Panc1 (cell line): ENCODE results near the gene GRK6. TPM values are rescaled to one million over a fixed set of nuclear protein-coding genes. Genes with fewer than 3 reads are reported as not detected.
A peak's percentile ranks its signal among the peaks of the same experiment; 100 is the strongest.

ENCODE experiments used
- ATAC-seq: fragments of 200-7000 bp; cut with Tn5 transposase; 2 replicates; pipeline ENCODE4 v1.9.1; 2020; ENCODE audit warnings: mild to moderate bottlenecking, moderate library complexity
- BruUV-seq: library from RNA; stranded (reverse); fragments of 400-500 nt; replicated peaks from 2 replicates; lab custom pipeline; 2021; lab: Mats Ljungman, UMichigan
- CTCF ChIA-PET: fragments of 300-600 bp; sonication (Branson Sonifier 250); formaldehyde crosslinking; loops from one replicate; lab custom pipeline; 2022; ENCODE audit warnings: antibody characterized with exemption; lab: Charles Lee
- POLR2A ChIA-PET: fragments of 300-600 bp; sonication (Branson Sonifier 250); formaldehyde crosslinking; loops from one replicate; lab custom pipeline; 2022; ENCODE audit warnings: antibody characterized with exemption; lab: Charles Lee
- DNase-seq: peaks from one replicate; pipeline ENCODE4 v3.0.0-alpha.2; 2010; ENCODE audit warnings: low read depth, low spot score
- H3K27ac ChIP-seq: 2 replicates; pipeline ENCODE4 v1.5.1; 2011; ENCODE audit warnings: mild to moderate bottlenecking, low read length, inconsistent platforms
- H3K27me3 ChIP-seq: fragments of 200-500 bp; sonication (Bioruptor generic); 2 replicates; pipeline ENCODE4 v1.6.0; 2014; ENCODE audit warnings: low read length, inconsistent platforms; ENCODE audit not compliant: control insufficient read depth, insufficient read depth
- H3K36me3 ChIP-seq: fragments of 200-500 bp; sonication (Bioruptor generic); 2 replicates; pipeline ENCODE4 v1.5.1; 2014; ENCODE audit warnings: inconsistent platforms, mild to moderate bottlenecking, low read length, moderate library complexity; ENCODE audit not compliant: control insufficient read depth, insufficient read depth
- H3K4me1 ChIP-seq: 2 replicates; pipeline ENCODE4 v1.5.1; 2011; ENCODE audit warnings: inconsistent platforms, mild to moderate bottlenecking, low read length, moderate library complexity; ENCODE audit not compliant: control insufficient read depth, insufficient read depth
- H3K4me3 ChIP-seq, 2 experiments: 2 replicates each; pipeline ENCODE4 v1.5.1; 2011 to 2012; ENCODE audit warnings: low read depth in 2 of 2, low read length in 2 of 2, mild to moderate bottlenecking in 2 of 2, inconsistent platforms in 1 of 2, moderate library complexity in 1 of 2
- H3K9me3 ChIP-seq: fragments of 200-500 bp; sonication (Bioruptor generic); 2 replicates; pipeline ENCODE4 v1.5.1; 2014; ENCODE audit warnings: low read depth, mild to moderate bottlenecking, inconsistent platforms, low read length, moderate library complexity; ENCODE audit not compliant: control insufficient read depth, insufficient read depth
- POLR2AphosphoS5 ChIP-seq: IDR thresholded peaks from 2 replicates; pipeline ENCODE4 v1.6.1; 2012; ENCODE audit warnings: mild to moderate bottlenecking, low read depth, low read length, moderate library complexity
- SIN3A ChIP-seq: IDR thresholded peaks from 2 replicates; pipeline ENCODE4 v1.6.1; 2012; ENCODE audit warnings: low read depth, mild to moderate bottlenecking, low read length, moderate library complexity, borderline replicate concordance; ENCODE audit not compliant: insufficient read depth
- TCF7L2 ChIP-seq: IDR thresholded peaks from 2 replicates; pipeline ENCODE4 v1.6.1; 2011; ENCODE audit warnings: mild to moderate bottlenecking, low read depth, low read length, inconsistent platforms
- in situ Hi-C: cut with HindIII; loops from 2 replicates; pipeline ENCODE4 v1.10.0; 2016; ENCODE audit warnings: low sequenced_read_pairs, low pct_unique_long_range_greater_than_20kb
- intact Hi-C: fragments of 100-400 bp; cut with micrococcal nuclease; formaldehyde crosslinking; loops from one replicate; pipeline ENCODE4 v1.10.0; 2022; ENCODE audit not compliant: unreplicated experiment
- total RNA-seq: library from RNA; stranded (reverse); gene quantifications from one replicate; pipeline ENCODE4 v1.2.1, GENCODE V29; 2021; ENCODE audit not compliant: unreplicated experiment
- TF ChIP-seq, protein P1 (sequence below): fragments of 450-650 bp; IDR thresholded peaks from 2 replicates; pipeline ENCODE4 v1.5.1; 2017; ENCODE audit warnings: mild to moderate bottlenecking
- TF ChIP-seq, protein P2 (sequence below), 2 experiments: IDR thresholded peaks; 2 replicates each; pipeline ENCODE4 v1.6.1; 2011 to 2012; ENCODE audit warnings: low read depth in 2 of 2, control low read depth in 1 of 2, low read length in 1 of 2, mild to moderate bottlenecking in 1 of 2, moderate library complexity in 1 of 2; ENCODE audit not compliant: insufficient read depth in 1 of 2

The GRK6 gene
- total RNA-seq, 1 experiment from 2014 or later: 56.1 TPM

- no peaks in the 10 kb centered on the region for H3K27me3 ChIP-seq
- H3K4me3 ChIP-seq: peak within 1 kb of the TSS; percentile 54 to 70
- ATAC-seq (peak; percentile 74), DNase-seq (no peak)
- ChIA-PET CTCF (interaction anchor here (0.7 kb wide), 1 partner anchor 76 kb away, joined by 3 read pairs; no protein-coding TSS in a partner anchor), POLR2A (interaction anchor here (0.6 to 0.7 kb wide), 3 partner anchors 25 to 162 kb away, joined by 4 read pairs; no protein-coding TSS in a partner anchor)
- intact Hi-C loops (no loop called here), in situ Hi-C loops (no loop called here)
- H3K9me3 ChIP-seq: no peaks in the 10 kb centered on the region
- BruUV-seq: no TSS peak
- no peaks in the 10 kb centered on the region; the same call in 1 of the 2 replicates for H3K36me3 ChIP-seq
- peak within 1 kb of the TSS; percentile 84 for H3K27ac ChIP-seq
- H3K4me1 ChIP-seq: peaks cover 51% of the 10 kb centered on the region
- no peak for TF ChIP-seq TCF7L2
- TF ChIP-seq, protein P1, sequence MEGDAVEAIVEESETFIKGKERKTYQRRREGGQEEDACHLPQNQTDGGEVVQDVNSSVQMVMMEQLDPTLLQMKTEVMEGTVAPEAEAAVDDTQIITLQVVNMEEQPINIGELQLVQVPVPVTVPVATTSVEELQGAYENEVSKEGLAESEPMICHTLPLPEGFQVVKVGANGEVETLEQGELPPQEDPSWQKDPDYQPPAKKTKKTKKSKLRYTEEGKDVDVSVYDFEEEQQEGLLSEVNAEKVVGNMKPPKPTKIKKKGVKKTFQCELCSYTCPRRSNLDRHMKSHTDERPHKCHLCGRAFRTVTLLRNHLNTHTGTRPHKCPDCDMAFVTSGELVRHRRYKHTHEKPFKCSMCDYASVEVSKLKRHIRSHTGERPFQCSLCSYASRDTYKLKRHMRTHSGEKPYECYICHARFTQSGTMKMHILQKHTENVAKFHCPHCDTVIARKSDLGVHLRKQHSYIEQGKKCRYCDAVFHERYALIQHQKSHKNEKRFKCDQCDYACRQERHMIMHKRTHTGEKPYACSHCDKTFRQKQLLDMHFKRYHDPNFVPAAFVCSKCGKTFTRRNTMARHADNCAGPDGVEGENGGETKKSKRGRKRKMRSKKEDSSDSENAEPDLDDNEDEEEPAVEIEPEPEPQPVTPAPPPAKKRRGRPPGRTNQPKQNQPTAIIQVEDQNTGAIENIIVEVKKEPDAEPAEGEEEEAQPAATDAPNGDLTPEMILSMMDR: no peak
- 0 out of 2 replicates have a peak, but pooled peaks have one; percentile 22 for TF ChIP-seq SIN3A
- TF ChIP-seq, protein P2, sequence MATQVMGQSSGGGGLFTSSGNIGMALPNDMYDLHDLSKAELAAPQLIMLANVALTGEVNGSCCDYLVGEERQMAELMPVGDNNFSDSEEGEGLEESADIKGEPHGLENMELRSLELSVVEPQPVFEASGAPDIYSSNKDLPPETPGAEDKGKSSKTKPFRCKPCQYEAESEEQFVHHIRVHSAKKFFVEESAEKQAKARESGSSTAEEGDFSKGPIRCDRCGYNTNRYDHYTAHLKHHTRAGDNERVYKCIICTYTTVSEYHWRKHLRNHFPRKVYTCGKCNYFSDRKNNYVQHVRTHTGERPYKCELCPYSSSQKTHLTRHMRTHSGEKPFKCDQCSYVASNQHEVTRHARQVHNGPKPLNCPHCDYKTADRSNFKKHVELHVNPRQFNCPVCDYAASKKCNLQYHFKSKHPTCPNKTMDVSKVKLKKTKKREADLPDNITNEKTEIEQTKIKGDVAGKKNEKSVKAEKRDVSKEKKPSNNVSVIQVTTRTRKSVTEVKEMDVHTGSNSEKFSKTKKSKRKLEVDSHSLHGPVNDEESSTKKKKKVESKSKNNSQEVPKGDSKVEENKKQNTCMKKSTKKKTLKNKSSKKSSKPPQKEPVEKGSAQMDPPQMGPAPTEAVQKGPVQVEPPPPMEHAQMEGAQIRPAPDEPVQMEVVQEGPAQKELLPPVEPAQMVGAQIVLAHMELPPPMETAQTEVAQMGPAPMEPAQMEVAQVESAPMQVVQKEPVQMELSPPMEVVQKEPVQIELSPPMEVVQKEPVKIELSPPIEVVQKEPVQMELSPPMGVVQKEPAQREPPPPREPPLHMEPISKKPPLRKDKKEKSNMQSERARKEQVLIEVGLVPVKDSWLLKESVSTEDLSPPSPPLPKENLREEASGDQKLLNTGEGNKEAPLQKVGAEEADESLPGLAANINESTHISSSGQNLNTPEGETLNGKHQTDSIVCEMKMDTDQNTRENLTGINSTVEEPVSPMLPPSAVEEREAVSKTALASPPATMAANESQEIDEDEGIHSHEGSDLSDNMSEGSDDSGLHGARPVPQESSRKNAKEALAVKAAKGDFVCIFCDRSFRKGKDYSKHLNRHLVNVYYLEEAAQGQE (IDR thresholded peaks at IDR 0.05; ENCODE audit: insufficient read depth in 1 of 2, low read depth in 2 of 2, low read length in 1 of 2): no peak; a peak in 1 of 4 replicates
- peak; percentile 52 for TF ChIP-seq POLR2AphosphoS5
These were observed 20.0 kb downstream of the GRK6 start, which contains the start of gene PRR7 for GRCh38 chr5:177446200-177447065. TSS of gene PRR7 (plus strand) at chr5:177446814. CDS start at chr5:177455068, 8,254 bp downstream.

DNA sequence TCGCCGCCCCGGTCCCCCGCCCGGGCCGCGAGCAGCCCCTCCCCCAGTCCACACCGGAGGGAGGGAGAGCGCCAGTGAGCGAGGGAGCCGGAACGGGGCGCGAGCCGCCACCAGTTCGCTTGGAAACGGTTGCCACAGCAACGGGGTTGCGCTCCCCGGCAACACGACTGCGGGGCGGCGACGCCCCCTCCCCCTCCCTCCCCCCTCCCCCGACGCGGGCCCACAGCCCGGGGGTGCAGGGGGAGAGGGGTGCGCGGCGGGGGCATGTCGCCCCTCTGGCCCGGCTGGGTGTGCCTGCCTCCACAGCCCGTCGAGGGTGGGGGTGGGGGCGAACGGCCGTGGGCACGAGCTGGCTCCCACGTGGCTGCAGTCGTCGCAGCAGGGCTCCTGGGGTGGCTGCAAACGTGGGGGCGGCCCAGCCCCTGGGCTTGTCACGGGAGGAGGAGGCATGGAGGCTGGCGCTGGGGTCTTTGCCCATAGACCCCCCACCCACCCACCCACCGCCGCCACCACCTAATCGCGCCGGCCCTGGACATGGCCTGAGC, 20.7 kb downstream of the GRK6 start:
- TF ChIP-seq, protein P2 (IDR thresholded peaks at IDR 0.05; ENCODE audit: insufficient read depth in 1 of 2, low read depth in 2 of 2, low read length in 1 of 2): no peak
- TF ChIP-seq SIN3A (no peak), TCF7L2 (no peak), POLR2AphosphoS5 (no peak)
- TF ChIP-seq, protein P1: no peak
- Histone ChIP-seq H3K9me3 (no peaks in the 10 kb centered on the region), H3K36me3 (no peaks in the 10 kb centered on the region; the same call in 1 of the 2 replicates), H3K27me3 (no peaks in the 10 kb centered on the region), H3K4me1 (peaks cover 55% of the 10 kb centered on the region), H3K27ac (peak overlapping the region; percentile 83), H3K4me3 (peak overlapping the region; percentile 54 to 70)
- ChIA-PET CTCF (interaction anchor here (0.7 to 1.0 kb wide), 2 partner anchors 77 to 78 kb away, joined by 3 read pairs; no protein-coding TSS in a partner anchor), POLR2A (interaction anchor here (0.7 to 1.2 kb wide), 3 partner anchors 18 to 25 kb away, joined by 4 to 8 read pairs (median 6); partner anchors contain the start of gene GRK6)
- no TSS peak for BruUV-seq
- peak; percentile 43 for ATAC-seq
- intact Hi-C loops: no loop called here
- in situ Hi-C loops: no loop called here
- no peak for DNase-seq
